ENCODE measurements around the gene ADAM22. TPM values are rescaled to one million over a fixed set of nuclear protein-coding genes. Genes with fewer than 3 reads are reported as not detected.

ADAM22 gene
- total RNA-seq, 1 donor from 2014 or later = 1.7 TPM

DNA sequence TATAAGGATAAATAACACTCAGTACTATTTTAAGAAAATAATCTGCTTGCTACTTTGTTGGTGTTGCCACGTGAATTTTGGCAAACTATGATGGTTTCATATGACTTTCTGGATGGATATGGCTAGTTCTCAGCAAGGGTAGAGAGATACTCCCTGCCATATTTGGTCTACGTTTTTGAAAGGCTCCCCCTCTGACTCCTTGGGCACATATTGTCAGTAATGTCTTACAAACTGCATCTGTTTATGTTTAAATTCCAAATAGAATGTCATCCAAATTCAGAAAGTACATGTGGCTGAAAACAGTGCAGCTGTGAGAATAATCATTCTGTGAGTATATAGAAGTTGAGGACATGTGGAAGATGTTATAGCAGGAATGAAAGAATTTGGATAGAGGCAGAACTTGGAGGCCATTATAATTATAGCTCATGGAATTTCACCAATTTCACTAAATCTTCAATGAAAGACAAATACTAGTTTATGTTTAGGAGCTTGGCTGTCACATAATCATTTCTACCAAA is 178.0 kb downstream of the ADAM22 start:
- Mint-ChIP-seq H3K4me1 (no peaks in the 10 kb centered on the region), H3K4me3 (no peak overlapping the region), H3K27me3 (no peaks in the 10 kb centered on the region), H3K9me3 (no peaks in the 10 kb centered on the region), H3K36me3 (ENCODE audit: low read depth) (no peaks in the 10 kb centered on the region), H3K27ac (no peak overlapping the region)
- intact Hi-C loops (cut with micrococcal nuclease) = loop anchor here (1.0 to 10.0 kb wide), 3 partner anchors 177 to 605 kb away; partner anchors contain the start of gene ADAM22
- no peak for DNase-seq

GRCh38 chr7:88115258-88115796 is 181.3 kb downstream of the ADAM22 start:
- Mint-ChIP-seq H3K36me3 (ENCODE audit: low read depth) (no peaks in the 10 kb centered on the region), H3K27me3 (no peaks in the 10 kb centered on the region), H3K27ac (no peak overlapping the region), H3K4me3 (no peak overlapping the region), H3K4me1 (no peaks in the 10 kb centered on the region), H3K9me3 (no peaks in the 10 kb centered on the region)
- intact Hi-C loops (cut with micrococcal nuclease) = loop anchor here (10.0 kb wide), 1 partner anchor 181 kb away; the partner anchor contains the start of gene ADAM22
- DNase-seq = no peak

- no peak overlapping the region for H3K4me3 Mint-ChIP-seq
- H3K9me3 Mint-ChIP-seq = no peaks in the 10 kb centered on the region
- H3K27ac Mint-ChIP-seq = no peak overlapping the region
- H3K36me3 Mint-ChIP-seq (ENCODE audit: low read depth) = no peaks in the 10 kb centered on the region
- no peaks in the 10 kb centered on the region for H3K4me1 Mint-ChIP-seq
- intact Hi-C loops (cut with micrococcal nuclease) = loop anchor here (10.0 kb wide), 1 partner anchor 181 kb away; the partner anchor contains the start of gene ADAM22
- H3K27me3 Mint-ChIP-seq = no peaks in the 10 kb centered on the region
- no peak for DNase-seq
Observed at GRCh38 chr7:88115816-88116215, 181.8 kb downstream of the ADAM22 start.

- Mint-ChIP-seq H3K9me3 (no peaks in the 10 kb centered on the region), H3K4me1 (no peaks in the 10 kb centered on the region), H3K4me3 (no peak overlapping the region), H3K36me3 (ENCODE audit: low read depth) (no peaks in the 10 kb centered on the region), H3K27me3 (no peaks in the 10 kb centered on the region), H3K27ac (no peak overlapping the region)
- intact Hi-C loops (cut with micrococcal nuclease) = loop anchor here (10.0 kb wide), 1 partner anchor 182 kb away; the partner anchor contains the start of gene ADAM22
- no peak for DNase-seq
Observed at GRCh38 chr7:88116235-88116795, 182.3 kb downstream of the ADAM22 start.

- intact Hi-C loops (cut with micrococcal nuclease) = loop anchor here (10.0 kb wide), 1 partner anchor 183 kb away; the partner anchor contains the start of gene ADAM22
- Mint-ChIP-seq H3K27me3 (no peaks in the 10 kb centered on the region), H3K27ac (no peak overlapping the region), H3K4me1 (no peaks in the 10 kb centered on the region), H3K36me3 (ENCODE audit: low read depth) (no peaks in the 10 kb centered on the region), H3K4me3 (no peak overlapping the region), H3K9me3 (no peaks in the 10 kb centered on the region)
- DNase-seq = no peak
Observed at GRCh38 chr7:88117325-88117724, 183.3 kb downstream of the ADAM22 start.

GRCh38 chr7:88121335-88121734 is 187.3 kb downstream of the ADAM22 start:
- DNase-seq = no peak
- Mint-ChIP-seq H3K9me3 (no peaks in the 10 kb centered on the region), H3K36me3 (ENCODE audit: low read depth) (no peaks in the 10 kb centered on the region), H3K27me3 (peaks cover 1% of the 10 kb centered on the region), H3K4me1 (no peaks in the 10 kb centered on the region), H3K27ac (no peak overlapping the region), H3K4me3 (no peak overlapping the region)
- intact Hi-C loops (cut with micrococcal nuclease) = no loop called here

DNA sequence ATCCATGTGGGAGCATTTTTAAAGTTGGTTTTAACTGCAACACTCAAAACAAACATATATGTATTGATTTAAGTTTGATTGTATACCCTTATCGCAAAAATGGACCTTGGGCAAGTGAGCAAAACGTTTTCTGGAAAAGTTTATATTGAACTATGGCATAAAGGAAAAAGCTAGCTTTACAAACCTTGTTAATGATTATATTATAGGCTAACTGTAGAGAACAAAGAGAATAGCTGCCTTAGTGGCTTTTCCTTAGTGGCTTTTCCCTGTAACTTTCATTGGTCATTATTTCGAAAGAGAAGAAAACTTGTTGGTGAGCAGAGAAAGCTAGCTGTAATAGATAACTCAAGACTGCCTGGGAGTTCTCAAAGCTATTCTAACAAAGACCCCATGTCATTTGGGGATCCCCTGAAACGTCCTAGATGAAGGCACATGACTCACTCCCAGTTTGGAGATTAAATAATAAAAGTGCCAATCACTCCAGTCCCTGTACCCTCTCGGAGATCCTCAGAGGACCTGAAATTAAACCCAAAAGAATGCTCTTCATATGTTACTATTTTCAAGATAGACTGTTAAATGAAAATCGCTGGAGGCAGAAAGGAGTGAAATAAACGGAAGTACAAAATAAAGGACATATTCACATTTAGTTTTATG is 193.7 kb downstream of the ADAM22 start:
- Mint-ChIP-seq H3K36me3 (ENCODE audit: low read depth) (no peaks in the 10 kb centered on the region), H3K9me3 (no peaks in the 10 kb centered on the region), H3K4me1 (no peaks in the 10 kb centered on the region), H3K27ac (no peak overlapping the region), H3K4me3 (no peak overlapping the region), H3K27me3 (peaks cover 1% of the 10 kb centered on the region)
- intact Hi-C loops (cut with micrococcal nuclease) = no loop called here
- DNase-seq = no peak

GRCh38 chr7:88132725-88133124 is 198.7 kb downstream of the ADAM22 start:
- H3K4me3 Mint-ChIP-seq = no peak overlapping the region
- DNase-seq = no peak
- H3K27me3 Mint-ChIP-seq = no peaks in the 10 kb centered on the region
- H3K9me3 Mint-ChIP-seq = no peaks in the 10 kb centered on the region
- H3K4me1 Mint-ChIP-seq = no peaks in the 10 kb centered on the region
- intact Hi-C loops (cut with micrococcal nuclease) = no loop called here
- no peaks in the 10 kb centered on the region for H3K36me3 Mint-ChIP-seq (ENCODE audit: low read depth)
- H3K27ac Mint-ChIP-seq = no peak overlapping the region

DNA sequence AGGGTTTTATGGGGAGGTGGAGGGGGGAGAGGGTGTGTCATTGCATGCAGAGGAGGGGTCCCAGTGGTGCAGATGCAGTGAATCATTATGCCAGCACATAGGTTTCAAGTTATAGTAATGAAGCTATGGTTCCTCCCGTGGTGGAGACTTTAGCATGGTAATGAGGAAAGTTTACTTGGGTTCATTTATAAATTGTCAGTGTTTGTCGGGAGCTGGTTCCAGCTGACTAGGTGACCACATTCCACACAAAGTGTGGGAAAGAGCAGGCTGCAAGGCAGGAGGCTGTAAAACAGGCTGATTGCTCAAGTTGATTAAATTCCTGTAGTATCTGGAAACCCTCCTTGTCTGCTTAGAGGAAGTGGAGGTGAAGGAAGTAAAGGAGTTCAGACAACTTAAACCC is 206.9 kb downstream of the ADAM22 start:
- H3K27me3 Mint-ChIP-seq = no peaks in the 10 kb centered on the region
- no peaks in the 10 kb centered on the region for H3K4me1 Mint-ChIP-seq
- H3K4me3 Mint-ChIP-seq = no peak overlapping the region
- no peaks in the 10 kb centered on the region for H3K36me3 Mint-ChIP-seq (ENCODE audit: low read depth)
- no peak overlapping the region for H3K27ac Mint-ChIP-seq
- DNase-seq = no peak
- H3K9me3 Mint-ChIP-seq = no peaks in the 10 kb centered on the region
- intact Hi-C loops (cut with micrococcal nuclease) = no loop called here

DNA sequence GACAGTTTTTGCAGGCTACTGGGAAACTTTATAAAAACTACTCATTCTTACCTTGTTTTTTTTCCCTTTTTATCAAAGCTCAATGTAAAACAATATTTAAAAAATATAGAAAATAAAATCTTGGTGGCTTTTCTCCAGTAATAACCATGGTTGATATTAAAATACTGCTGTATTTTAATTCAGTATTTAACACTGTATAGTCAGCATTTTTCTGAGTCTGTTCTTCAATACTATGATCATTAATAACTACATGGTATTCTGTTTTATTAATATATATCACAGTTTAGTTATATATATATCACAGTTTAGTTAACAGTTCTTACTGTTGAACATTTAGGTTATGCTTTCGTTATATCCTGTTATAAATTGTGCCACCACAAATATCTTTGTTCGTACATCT is 207.4 kb downstream of the ADAM22 start:
- DNase-seq = no peak
- Mint-ChIP-seq H3K9me3 (no peaks in the 10 kb centered on the region), H3K4me3 (no peak overlapping the region), H3K27ac (no peak overlapping the region), H3K4me1 (no peaks in the 10 kb centered on the region), H3K36me3 (ENCODE audit: low read depth) (no peaks in the 10 kb centered on the region), H3K27me3 (no peaks in the 10 kb centered on the region)
- intact Hi-C loops (cut with micrococcal nuclease) = no loop called here

- H3K27ac Mint-ChIP-seq = no peak overlapping the region
- no peaks in the 10 kb centered on the region for H3K4me1 Mint-ChIP-seq
- DNase-seq = no peak
- intact Hi-C loops (cut with micrococcal nuclease) = no loop called here
- H3K9me3 Mint-ChIP-seq = no peaks in the 10 kb centered on the region
- H3K27me3 Mint-ChIP-seq = no peaks in the 10 kb centered on the region
- no peaks in the 10 kb centered on the region for H3K36me3 Mint-ChIP-seq (ENCODE audit: low read depth)
- no peak overlapping the region for H3K4me3 Mint-ChIP-seq
Observed at GRCh38 chr7:88141953-88142352, 207.9 kb downstream of the ADAM22 start.

DNA sequence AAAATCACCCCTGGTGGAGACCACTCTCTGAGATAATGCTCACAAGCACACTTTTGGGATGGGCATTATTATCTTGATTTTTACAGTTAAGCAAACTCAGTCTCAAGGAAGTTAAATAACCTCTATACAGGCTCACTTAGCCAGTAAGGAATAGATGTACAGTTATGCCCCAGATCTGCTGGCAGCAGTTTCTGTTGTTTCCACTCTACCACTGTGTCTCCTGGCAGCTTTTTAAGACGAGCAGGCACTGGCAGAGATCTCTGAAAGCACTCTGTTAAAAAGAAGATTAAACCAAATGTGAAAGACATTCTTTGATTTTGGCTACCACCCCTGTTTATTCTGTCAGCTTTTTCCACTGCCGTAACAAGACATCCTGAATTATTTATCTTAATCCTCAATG is 212.6 kb downstream of the ADAM22 start:
- Mint-ChIP-seq H3K4me3 (no peak overlapping the region), H3K36me3 (ENCODE audit: low read depth) (no peaks in the 10 kb centered on the region), H3K9me3 (no peaks in the 10 kb centered on the region), H3K4me1 (no peaks in the 10 kb centered on the region), H3K27me3 (no peaks in the 10 kb centered on the region), H3K27ac (no peak overlapping the region)
- intact Hi-C loops (cut with micrococcal nuclease) = no loop called here
- DNase-seq = no peak

DNA sequence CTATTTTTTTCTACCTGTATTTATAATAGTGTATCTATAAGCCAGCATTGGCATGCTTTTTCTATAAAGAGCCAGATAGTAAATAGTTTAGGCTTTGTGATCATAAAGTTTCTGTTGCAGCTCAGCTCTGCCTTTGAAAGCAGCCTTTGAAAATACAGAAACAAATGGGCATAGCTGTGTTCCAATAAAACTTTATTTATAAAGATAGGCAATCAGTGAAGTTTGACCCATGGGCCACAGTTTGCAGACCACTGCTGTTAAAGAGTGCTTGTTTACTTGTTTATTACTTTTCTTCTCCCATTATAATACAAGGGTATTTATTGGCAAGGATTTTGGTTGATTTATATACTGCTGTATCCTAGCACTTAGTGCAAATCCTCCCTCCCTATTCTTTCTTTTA is 213.3 kb downstream of the ADAM22 start:
- no peak overlapping the region for H3K27ac Mint-ChIP-seq
- intact Hi-C loops (cut with micrococcal nuclease) = no loop called here
- H3K4me3 Mint-ChIP-seq = no peak overlapping the region

DNA sequence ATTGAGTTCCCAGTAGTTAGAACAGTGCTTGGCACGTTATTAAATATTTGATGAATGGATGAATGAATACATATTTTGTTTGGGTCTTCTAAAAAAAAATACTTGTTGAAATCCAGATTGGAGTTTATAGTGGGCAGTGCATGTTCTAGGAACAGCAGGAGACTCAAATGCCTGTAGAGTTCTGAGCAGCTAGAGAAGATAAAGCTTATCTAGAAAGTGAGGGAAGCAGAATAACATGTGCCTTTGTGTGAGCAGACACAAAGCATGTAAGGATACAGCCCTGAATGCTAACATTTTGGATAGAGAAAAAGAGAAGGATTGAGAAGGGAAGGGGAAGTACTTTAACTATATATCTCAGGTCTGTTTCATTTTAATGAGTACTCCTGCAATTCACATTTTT is 213.9 kb downstream of the ADAM22 start:
- no peak for DNase-seq
- intact Hi-C loops (cut with micrococcal nuclease) = no loop called here
- Mint-ChIP-seq H3K9me3 (no peaks in the 10 kb centered on the region), H3K36me3 (ENCODE audit: low read depth) (no peaks in the 10 kb centered on the region), H3K4me1 (no peaks in the 10 kb centered on the region), H3K27me3 (no peaks in the 10 kb centered on the region), H3K4me3 (no peak overlapping the region), H3K27ac (no peak overlapping the region)

More for the DNA sequence above, 213.3 kb downstream of the ADAM22 start:
- Mint-ChIP-seq H3K27me3 (no peaks in the 10 kb centered on the region), H3K9me3 (no peaks in the 10 kb centered on the region), H3K36me3 (ENCODE audit: low read depth) (no peaks in the 10 kb centered on the region), H3K4me1 (no peaks in the 10 kb centered on the region)
- DNase-seq = no peak
